NOMO-1 (cell line): ENCODE measurements around the gene UGT1A10.
"Not testable (repeated sequence)": the region's sequence is repeated elsewhere in the genome, so short reads cannot be mapped to it uniquely, and the experiment has no call there.

Source experiments
- DNase-seq, 2 experiments: peaks; one replicate each; lab custom pipeline; 2025; ENCODE audit not compliant: unreplicated experiment in 2 of 2; lab: John Stamatoyannopoulos, UW

Gene UGT1A10

DNA sequence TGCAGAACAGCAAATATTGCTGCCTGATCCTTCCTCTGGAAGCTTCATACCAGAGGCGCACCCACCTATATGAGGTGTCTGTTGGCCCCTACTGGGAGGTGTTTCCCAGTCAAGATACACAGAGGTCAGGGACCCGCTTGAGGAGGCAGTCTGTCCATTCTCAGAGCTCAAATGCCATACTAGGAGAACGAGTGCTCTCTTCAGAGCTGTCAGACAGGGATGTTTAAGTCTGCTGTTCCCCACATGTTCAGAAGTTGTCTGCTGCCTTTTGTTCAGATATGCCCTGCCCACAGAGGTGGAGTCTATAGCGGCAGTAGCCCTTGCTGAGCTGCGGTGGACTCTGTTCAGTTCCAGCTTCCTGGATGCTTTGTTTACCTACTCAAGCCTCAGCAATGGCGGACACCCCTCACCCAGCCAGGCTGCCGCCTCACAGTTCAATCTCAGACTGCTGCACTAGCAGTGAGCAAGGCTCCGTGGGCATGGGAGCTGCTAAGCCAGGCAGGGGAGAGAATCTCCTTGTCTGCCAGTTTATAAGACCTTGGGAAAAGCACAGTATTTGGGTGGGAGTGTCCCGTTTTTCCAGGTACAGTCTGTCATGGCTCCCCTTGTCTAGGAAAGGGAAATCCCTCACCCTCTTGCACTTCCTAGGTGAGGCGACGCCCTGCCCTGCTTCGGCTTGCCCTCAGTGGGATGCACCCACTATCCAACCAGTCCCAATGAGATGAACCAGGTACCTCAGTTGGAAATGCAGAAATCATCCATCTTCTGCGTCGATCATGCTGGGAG, 100.8 kb downstream of the UGT1A10 start:
- DNase-seq = not testable (repeated sequence)

- DNase-seq = no peak
Observed at GRCh38 chr2:233740870-233741269, 104.6 kb downstream of the UGT1A10 start.

- DNase-seq = no peak
Observed at GRCh38 chr2:233743464-233744259, 107.4 kb downstream of the UGT1A10 start.

DNA sequence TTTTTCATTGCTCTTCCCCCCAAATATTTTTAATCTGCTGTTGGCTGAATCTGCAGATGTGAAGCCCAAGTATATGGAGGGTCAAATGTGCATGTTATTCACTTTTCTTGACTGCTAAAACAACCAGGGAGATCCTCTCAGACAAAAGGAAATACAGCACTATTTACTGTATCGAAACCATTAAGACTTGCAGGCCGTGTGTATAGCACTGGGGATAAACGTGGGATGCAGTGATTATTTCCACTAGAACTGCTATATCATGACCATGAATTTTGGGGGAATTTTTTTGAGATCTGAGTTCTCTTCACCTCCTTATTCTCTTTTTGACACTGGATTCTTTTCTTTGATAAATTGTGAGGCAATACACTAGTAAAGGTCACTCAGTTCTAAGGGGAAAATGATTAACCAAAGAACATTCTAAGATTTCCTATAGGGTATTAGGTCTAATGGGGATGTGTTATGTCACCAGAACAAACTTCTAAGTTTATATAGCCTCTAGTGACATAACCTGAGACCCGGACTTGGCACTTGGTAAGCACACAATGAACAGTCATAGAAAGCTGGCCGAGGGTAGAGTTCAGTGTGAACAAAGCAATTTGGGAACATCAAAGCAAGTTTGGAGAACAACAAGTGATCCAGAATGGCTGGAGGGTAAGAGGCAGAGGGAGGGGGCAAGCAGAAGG, 109.0 kb downstream of the UGT1A10 start:
- DNase-seq = no peak

DNA sequence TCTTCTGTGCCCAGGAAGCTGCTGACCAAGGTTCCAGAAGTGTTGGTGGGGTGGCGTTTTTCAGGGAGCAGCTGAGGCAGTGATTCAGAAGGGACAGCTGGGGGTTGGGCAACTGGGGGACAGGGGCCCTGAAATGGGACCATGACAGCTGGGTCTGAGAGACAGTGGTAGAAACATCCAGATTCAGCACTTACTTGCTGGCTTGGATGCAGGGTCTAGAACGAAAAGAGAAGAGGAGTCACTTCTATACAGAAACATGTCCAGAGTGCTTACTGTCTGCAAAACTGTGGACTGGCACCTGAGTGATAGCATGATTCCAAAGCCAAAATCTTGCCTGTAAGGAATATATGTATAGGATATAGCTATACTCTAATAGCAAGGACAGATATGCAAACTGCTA, 109.6 kb downstream of the UGT1A10 start:
- not testable (repeated sequence) for DNase-seq

DNA sequence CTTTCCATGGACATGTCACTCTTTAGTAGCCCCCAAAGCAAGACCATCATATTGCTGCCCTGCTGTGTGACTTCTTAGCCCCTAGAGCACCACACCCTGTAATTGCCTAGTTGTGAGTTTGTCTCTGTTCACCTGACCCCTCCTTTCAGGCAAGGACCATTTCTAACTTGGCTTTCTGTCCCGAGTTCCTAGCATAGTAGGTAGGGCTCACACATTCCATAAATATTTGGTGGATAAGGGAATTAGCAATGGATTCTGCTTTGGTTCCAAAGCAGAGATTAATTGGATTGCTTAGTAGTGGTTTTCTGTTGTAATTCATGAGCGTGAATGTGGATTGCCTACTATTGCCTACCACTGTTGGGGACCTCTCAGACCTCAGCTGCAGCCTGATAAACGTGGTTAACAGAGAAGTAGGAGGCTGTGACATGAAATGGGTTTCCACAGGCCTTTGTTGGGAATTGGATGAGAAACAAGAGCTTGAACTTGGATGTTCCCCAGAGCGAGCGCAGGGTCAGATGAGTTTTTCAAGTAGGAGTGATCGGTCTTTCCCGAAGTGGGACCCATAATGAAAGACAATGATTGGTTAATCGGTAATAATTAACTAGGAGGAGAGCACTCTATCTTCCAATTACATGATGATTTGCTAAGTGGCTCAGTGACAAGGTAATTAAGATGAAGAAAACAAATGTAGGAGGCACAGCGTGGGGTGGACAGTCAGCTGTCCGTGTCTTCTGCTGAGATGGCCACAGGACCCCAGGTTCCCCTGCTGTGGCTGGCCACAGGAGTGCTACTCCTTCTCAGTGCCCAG, 110.4 kb downstream of the UGT1A10 start:
- DNase-seq = no peak

DNA sequence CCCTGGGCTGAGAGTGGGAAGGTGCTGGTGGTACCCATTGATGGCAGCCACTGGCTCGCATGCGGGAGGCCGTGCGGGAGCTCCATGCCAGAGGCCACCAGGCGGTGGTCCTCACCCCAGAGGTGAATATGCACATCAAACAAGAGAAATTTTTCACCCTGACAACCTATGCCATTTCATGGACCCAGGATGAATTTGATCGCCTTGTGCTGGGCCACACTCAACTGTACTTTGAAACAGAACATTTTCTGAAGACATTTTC, 111.0 kb downstream of the UGT1A10 start:
- DNase-seq = no peak

DNA sequence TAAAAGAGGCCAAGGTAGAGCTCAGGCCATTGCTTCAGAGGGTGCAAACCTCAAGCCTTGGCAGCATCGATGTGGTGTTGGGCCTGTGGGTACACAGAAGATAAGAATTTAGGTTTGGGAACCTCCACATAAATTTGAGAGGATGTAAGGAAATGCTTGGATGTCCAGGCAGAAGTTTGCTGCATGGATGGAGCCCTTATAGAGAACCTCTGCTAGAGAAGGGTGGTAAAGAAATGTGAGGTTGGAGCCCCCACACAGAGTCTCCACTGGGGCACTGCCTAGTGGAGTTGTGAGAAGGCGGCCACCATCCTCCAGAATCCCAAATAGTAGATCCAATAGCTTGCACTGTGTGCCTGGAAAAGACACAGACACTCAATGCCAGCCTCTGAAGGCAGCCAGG, 114.4 kb downstream of the UGT1A10 start:
- not testable (repeated sequence) for DNase-seq

DNA sequence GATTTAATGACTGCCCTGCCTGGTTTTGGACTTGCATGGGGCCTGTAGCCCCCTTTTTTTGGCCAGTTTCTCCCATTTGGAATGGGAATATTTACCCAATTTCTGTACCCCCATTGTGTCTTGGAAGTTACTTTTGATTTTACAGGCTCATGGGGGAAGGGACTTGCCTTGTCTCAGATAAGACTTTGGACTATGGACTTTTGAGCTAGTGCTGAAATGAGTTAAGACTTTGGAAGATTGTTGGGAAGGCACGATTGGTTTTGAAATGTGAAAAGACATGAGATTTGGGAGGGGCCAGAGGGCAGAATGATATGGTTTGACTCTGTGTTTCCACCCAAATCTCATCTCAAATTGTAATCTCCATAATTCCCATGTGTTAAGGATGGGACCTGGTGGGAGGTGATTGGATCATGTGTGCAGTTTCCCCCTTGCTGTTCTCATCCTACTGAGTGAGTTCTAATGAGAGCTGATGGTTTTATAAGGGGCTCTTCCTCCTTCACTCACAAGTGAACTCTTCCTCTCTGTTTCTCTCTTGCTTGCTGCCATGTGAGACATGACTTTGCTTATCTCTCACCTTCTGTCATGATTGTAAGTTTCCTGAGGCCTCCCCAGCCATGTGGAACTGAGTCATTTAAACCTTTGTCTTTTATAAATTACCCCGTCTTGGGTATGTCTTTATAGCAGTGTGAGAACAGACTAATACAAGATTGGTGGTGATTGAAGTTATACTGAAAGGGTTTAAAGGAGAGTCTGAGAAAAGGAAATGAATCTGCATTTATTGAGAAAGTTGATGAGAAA, 115.2 kb downstream of the UGT1A10 start:
- not testable (repeated sequence) for DNase-seq

- DNase-seq = no peak
Observed at GRCh38 chr2:233754872-233755611, 118.8 kb downstream of the UGT1A10 start.

DNA sequence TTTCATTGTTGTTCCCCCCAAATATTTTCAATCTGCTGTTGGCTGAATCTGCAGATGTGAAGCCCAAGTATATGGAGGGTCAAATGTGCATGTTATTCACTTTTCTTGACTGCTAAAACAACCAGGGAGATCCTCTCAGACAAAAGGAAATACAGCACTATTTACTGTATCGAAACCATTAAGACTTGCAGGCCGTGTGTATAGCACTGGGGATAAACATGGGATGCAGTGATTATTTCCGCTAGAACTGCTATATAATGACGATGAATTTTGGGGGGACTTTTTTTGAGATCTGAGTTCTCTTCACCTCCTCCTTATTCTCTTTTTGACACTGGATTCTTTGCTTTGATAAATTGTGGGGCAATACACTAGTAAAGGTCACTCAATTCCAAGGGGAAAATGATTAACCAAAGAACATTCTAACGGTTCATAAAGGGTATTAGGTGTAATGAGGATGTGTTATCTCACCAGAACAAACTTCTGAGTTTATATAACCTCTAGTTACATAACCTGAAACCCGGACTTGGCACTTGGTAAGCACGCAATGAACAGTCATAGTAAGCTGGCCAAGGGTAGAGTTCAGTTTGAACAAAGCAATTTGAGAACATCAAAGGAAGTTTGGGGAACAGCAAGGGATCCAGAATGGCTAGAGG, 120.3 kb downstream of the UGT1A10 start:
- DNase-seq = no peak

DNA sequence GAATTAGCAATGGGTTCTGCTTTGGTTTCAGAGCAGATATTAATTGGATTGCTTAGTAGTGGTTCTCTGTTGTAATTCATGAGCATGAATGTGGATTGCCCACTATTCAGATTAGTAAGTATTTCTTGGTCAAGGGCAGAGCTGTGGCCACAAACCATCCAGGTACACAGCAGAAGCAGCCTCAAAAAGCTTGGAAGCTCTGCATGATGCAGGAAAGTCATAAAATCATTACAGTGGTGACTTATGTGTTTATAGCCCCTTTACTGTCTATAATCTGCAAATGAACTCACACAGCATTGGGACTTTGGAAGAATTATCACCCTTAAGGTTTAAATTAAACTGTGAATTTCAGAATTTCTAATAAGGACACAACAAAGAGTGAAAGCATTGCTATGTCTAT, 121.9 kb downstream of the UGT1A10 start:
- DNase-seq = no peak

DNA sequence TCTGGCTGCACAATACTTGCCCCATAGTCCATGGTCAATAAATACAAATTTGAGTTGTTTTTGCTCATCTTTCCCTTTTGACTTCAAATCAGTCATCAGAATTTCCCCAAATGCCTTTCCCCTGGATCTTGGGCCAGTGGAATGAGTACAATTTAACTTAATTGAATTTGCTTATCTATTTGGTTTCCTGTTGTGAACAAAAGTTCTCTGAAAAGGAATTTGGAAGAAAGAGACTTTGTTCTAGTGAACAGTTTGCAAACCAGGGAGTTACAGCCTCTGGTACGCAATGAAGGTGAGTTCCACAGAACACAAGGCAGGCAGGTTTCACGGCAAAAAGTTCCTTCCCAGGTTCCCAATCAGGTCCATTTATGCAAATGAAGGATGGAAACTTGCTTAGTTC, 122.6 kb downstream of the UGT1A10 start:
- no peak for DNase-seq

GRCh38 chr2:233760043-233760442, 123.8 kb downstream of the UGT1A10 start, which contains the start of gene UGT1A1:
Gene UGT1A1 (plus strand): TSS chr2:233760270. CDS start chr2:233760288, 18 bp downstream.
- DNase-seq = no peak

GRCh38 chr2:233761040-233761769, 125.0 kb downstream of the UGT1A10 start:
- DNase-seq = no peak

GRCh38 chr2:233764264-233764663, 128.0 kb downstream of the UGT1A10 start:
- no peak for DNase-seq

- no peak for DNase-seq
Observed at GRCh38 chr2:233764761-233765160, 128.5 kb downstream of the UGT1A10 start.

- DNase-seq = no peak
Observed at GRCh38 chr2:233766416-233766815, 130.2 kb downstream of the UGT1A10 start.
